Measurements from ENCODE around the gene PSMD13.

DNA sequence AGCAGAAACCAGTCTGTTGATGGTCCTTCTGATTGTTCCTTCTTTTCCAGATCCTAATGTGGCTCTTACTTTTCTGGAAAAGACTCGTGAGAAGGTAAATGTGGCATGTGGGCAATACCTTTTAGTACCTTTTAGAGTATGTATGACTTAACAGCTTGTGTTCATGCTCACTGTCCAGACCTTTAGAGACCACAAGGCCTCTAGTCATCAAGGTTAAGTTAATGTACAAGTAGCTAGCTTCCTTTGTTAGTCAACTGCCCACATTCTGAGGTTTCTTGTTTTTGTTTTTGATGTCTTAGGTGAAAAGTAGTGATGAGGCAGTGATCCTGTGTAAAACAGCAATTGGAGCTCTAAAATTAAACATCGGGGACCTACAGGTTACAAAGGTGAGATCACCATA lies 7.6 kb downstream of the PSMD13 start:
- TF ChIP-seq, protein P1, sequence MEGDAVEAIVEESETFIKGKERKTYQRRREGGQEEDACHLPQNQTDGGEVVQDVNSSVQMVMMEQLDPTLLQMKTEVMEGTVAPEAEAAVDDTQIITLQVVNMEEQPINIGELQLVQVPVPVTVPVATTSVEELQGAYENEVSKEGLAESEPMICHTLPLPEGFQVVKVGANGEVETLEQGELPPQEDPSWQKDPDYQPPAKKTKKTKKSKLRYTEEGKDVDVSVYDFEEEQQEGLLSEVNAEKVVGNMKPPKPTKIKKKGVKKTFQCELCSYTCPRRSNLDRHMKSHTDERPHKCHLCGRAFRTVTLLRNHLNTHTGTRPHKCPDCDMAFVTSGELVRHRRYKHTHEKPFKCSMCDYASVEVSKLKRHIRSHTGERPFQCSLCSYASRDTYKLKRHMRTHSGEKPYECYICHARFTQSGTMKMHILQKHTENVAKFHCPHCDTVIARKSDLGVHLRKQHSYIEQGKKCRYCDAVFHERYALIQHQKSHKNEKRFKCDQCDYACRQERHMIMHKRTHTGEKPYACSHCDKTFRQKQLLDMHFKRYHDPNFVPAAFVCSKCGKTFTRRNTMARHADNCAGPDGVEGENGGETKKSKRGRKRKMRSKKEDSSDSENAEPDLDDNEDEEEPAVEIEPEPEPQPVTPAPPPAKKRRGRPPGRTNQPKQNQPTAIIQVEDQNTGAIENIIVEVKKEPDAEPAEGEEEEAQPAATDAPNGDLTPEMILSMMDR (IDR thresholded peaks at IDR 0.05; ENCODE audit: low read depth, low read length), result no peak
- TF ChIP-seq EZH2phosphoT487 (IDR thresholded peaks at IDR 0.05; ENCODE audit: low read depth), result no peak

Measured in OCI-LY3 (cell line).